ENCODE results near the gene ZMPSTE24.

The ZMPSTE24 gene

GRCh38 chr1:40303051-40303771, 45.2 kb downstream of the ZMPSTE24 start:
- H3K27ac ChIP-seq: peak overlapping the region; percentile 98
- TF ChIP-seq CTCF (conservative IDR thresholded peaks at IDR 0.05): no peak

DNA sequence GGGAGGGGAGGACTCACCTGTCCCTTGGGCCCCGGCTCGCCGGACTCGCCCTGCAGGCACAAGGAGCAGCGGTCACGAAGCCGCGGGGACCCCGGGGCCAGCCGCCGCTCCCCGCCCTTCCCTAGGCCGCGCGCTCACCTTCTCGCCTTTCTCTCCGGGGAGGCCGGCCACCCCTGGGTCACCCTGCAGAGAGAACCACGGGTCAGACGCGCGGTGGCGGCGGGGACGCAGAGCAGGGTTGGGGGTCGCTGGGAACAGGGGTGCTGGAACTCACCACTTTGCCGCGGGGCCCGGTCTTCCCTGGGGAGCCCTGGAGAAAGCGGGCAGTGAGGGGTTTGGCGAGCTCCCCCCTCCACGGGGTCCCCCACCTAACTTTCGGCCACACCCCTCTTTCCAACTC, 45.8 kb downstream of the ZMPSTE24 start:
- no peak for TF ChIP-seq CTCF (conservative IDR thresholded peaks at IDR 0.05)
- peak overlapping the region; percentile 98 for H3K27ac ChIP-seq

DNA sequence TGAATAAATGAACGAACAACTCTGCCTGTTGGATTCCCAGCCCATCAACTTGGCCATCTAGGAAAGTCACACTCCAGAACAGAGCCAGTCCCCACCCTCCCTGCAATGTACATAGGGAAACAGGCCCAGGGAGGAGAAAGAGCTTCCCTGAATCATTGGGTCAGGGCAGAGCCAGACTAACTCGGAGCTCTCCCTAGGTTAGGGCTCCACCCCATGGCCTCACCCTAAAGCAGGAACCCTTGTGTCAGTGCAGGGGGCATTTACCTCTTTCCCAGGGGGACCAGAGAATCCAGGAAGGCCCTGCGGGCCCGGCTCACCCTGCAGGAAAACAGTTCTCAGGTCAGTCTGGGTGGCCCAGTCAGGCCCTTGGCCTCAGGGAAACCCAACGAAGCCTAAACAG, 47.4 kb downstream of the ZMPSTE24 start:
- peak overlapping the region; percentile 98 for H3K27ac ChIP-seq
- peak; percentile 55 for TF ChIP-seq CTCF (conservative IDR thresholded peaks at IDR 0.05)

GRCh38 chr1:40305871-40306270, 47.8 kb downstream of the ZMPSTE24 start:
- H3K27ac ChIP-seq: peak overlapping the region; percentile 98
- no peak for TF ChIP-seq CTCF (conservative IDR thresholded peaks at IDR 0.05)

DNA sequence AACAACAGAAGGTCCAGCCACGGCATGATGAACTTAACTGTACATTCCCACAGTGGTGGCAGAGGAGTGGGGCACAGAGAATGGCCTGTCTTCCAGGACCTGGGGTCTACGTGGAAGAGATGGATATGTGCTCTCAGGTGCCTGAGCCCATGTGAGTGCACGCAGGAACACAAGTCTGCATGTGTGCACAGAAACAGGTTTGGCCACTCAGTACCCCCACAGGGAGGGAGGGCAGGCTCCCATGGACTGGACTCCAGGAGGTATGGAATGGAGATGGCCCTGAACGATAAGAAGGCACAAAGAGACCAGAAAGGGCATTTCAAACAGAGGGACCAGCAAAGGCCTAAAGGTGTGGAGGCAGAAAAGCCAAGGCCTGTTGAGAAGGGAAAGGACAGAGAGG, 48.3 kb downstream of the ZMPSTE24 start:
- H3K27ac ChIP-seq: peak overlapping the region; percentile 98
- no peak for TF ChIP-seq CTCF (conservative IDR thresholded peaks at IDR 0.05)

GRCh38 chr1:40307186-40307585, 49.1 kb downstream of the ZMPSTE24 start:
- TF ChIP-seq CTCF (conservative IDR thresholded peaks at IDR 0.05): no peak
- peak overlapping the region; percentile 98 for H3K27ac ChIP-seq

DNA sequence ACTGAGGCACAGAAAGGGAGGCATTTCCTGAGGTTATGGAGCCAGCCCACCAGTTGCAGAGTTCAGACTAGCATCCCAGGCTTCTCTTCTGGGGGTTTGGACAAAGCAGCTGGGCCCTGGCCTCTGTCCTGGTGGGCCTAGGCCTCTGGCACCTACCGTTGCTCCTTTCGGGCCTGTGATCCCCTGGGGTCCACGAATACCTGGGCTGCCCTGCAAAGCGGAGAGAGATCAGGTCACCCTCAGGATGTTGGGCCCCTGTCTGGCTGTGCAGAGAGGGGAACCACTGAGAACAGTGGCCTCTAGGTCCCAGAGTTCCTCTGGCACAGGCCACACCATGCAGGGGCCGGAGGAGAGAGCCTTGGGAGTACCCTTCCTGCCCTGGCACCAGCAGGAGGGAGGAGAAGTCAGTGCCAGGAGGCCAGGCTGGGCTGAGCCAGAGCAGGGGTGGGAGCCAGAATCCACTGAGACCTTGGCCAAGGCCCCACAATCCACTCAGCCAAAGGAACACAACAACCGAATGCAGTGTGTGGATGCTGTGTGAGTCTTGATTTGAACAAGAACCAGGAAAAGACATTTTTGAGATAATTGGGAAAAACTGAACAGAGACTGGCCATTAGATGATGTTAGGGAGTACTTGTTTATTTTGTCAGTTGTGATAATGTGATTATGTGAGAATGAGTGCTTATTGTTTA, 50.1 kb downstream of the ZMPSTE24 start:
- no peak for TF ChIP-seq CTCF (conservative IDR thresholded peaks at IDR 0.05)
- peak overlapping the region; percentile 98 for H3K27ac ChIP-seq

All from VCaP (cell line).